K562 (cell line): ENCODE results near the gene NRG3. TPM values are rescaled to one million over a fixed set of nuclear protein-coding genes. Genes with fewer than 3 reads are reported as not detected.

Source experiments
- ATAC-seq: fragments of 200-7000 bp; cut with Tn5 transposase; 3 replicates; pipeline ENCODE4 v1.9.1; 2020; ENCODE audit warnings: moderate library complexity
- BruUV-seq: library from RNA; stranded (reverse); fragments of 400-500 nt; replicated peaks from 2 replicates; lab custom pipeline; 2021; lab: Mats Ljungman, UMichigan
- CTCF ChIA-PET: fragments of 300-600 bp; formaldehyde crosslinking; extraction: SDS; loops from one replicate; lab custom pipeline; 2021; ENCODE audit warnings: low intra/inter-chr PET ratio; lab: Yijun Ruan, JAX
- POLR2A ChIA-PET: fragments of 300-600, 350-650 bp; sonication (Branson Sonifier 250); formaldehyde crosslinking; extraction: SDS; loops from one replicate; lab custom pipeline; 2021; ENCODE audit warnings: antibody characterized with exemption, inconsistent platforms; lab: Yijun Ruan, JAX
- DNase-seq, 4 experiments: peaks; one replicate each; pipeline versions ENCODE4 v3.0.0 to v3.0.0-alpha.2; 2011 to 2018; ENCODE audit warnings: low spot score in 3 of 4, mixed read lengths in 3 of 4; ENCODE audit errors: extremely low read depth in 1 of 4
- FAIRE-seq: peaks from 2 replicates; lab custom pipeline; 2011; peaks lifted over from hg19 to GRCh38; lab: Jason Lieb, UNC
- H2AFZ ChIP-seq: 2 replicates; pipeline ENCODE4 v1.6.0; 2011; ENCODE audit warnings: low read depth, low read length, control low read depth, inconsistent platforms
- H3K27ac ChIP-seq: fragments of 200-600 bp; 3 replicates; pipeline ENCODE4 v1.8.0; 2011; ENCODE audit warnings: low read depth, mild to moderate bottlenecking, control low read depth, inconsistent platforms, low read length, moderate library complexity, mixed read lengths; ENCODE audit errors: extremely low read depth
- H3K27me3 ChIP-seq, 2 experiments: fragments of 300-600 bp in 1 of 2; 2 replicates in 1 of 2; 3 replicates in 1 of 2; pipeline versions ENCODE4 v1.6.0 to v1.8.0; 2011; ENCODE audit warnings: inconsistent platforms in 2 of 2, low read length in 2 of 2, mild to moderate bottlenecking in 1 of 2, mixed read lengths in 1 of 2, moderate library complexity in 1 of 2; ENCODE audit not compliant: control insufficient read depth in 2 of 2, insufficient read depth in 2 of 2
- H3K36me3 ChIP-seq: fragments of 300-600 bp; 3 replicates; pipeline ENCODE4 v1.8.0; 2011; ENCODE audit warnings: mild to moderate bottlenecking, low read length, inconsistent platforms; ENCODE audit not compliant: control insufficient read depth, insufficient read depth
- H3K4me1 ChIP-seq, 2 experiments: fragments of 200-600 bp in 1 of 2; replicated peaks in 1 of 2; 2 replicates in 1 of 2; 3 replicates in 1 of 2; pipeline versions ENCODE4 v1.5.1 to v1.8.0; 2011; ENCODE audit warnings: inconsistent platforms in 2 of 2, low read length in 2 of 2, mild to moderate bottlenecking in 1 of 2, mixed read lengths in 1 of 2, moderate library complexity in 1 of 2; ENCODE audit not compliant: control insufficient read depth in 2 of 2, insufficient read depth in 2 of 2
- H3K4me2 ChIP-seq: 2 replicates; pipeline ENCODE4 v1.6.1; 2011; ENCODE audit warnings: low read length, control low read depth, inconsistent platforms, mixed read lengths; ENCODE audit not compliant: insufficient read depth
- H3K4me3 ChIP-seq: fragments of 200-600 bp; sonication (generic), shearing (Covaris generic); 2 replicates; pipeline ENCODE4 v1.5.1; 2016; ENCODE audit warnings: control low read depth, inconsistent platforms
- H3K79me2 ChIP-seq: fragments of 200-600 bp; 3 replicates; pipeline ENCODE4 v1.8.0; 2011; ENCODE audit warnings: low read length, inconsistent platforms; ENCODE audit not compliant: control insufficient read depth, insufficient read depth
- H3K9ac ChIP-seq, 2 experiments: 2 replicates each; pipeline versions ENCODE4 v1.6.0 to v1.6.1; 2011; ENCODE audit warnings: low read depth in 2 of 2, low read length in 2 of 2, control low read depth in 1 of 2, inconsistent platforms in 1 of 2, mild to moderate bottlenecking in 1 of 2, mixed read lengths in 1 of 2; ENCODE audit not compliant: insufficient read depth in 1 of 2
- H3K9me1 ChIP-seq: one replicate; pipeline ENCODE4 v1.6.0; 2011; ENCODE audit warnings: inconsistent platforms, mild to moderate bottlenecking, low read length, moderate library complexity; ENCODE audit not compliant: control insufficient read depth, insufficient read depth
- H3K9me3 ChIP-seq: replicated peaks from 2 replicates; pipeline ENCODE4 v1.5.1; 2011; ENCODE audit warnings: low read depth, low read length, inconsistent platforms; ENCODE audit not compliant: control insufficient read depth, insufficient read depth
- H4K20me1 ChIP-seq: replicated peaks from 2 replicates; pipeline ENCODE4 v1.6.1; 2011; ENCODE audit warnings: low read length, inconsistent platforms, mixed read lengths; ENCODE audit not compliant: control insufficient read depth, insufficient read depth
- RBM22 ChIP-seq: fragments of 200-400 bp; formaldehyde crosslinking; IDR thresholded peaks from 2 replicates; pipeline ENCODE4 v1.6.1; 2018; ENCODE audit warnings: low read length, low read depth; ENCODE audit not compliant: poor library complexity, severe bottlenecking
- YBX1 ChIP-seq: fragments of 450-650 bp; IDR thresholded peaks from 2 replicates; pipeline ENCODE4 v1.7.1; 2016; ENCODE audit warnings: mild to moderate bottlenecking
- ZC3H4 ChIP-seq: sonication (generic); formaldehyde crosslinking; IDR thresholded peaks from 2 replicates; pipeline ENCODE4 v1.9.0; 2021; ENCODE audit warnings: missing genetic modification reagents, borderline replicate concordance
- ZEB2 ChIP-seq: fragments of 450-650 bp; IDR thresholded peaks from 2 replicates; pipeline ENCODE4 v1.6.1; 2016
- ZFP36 ChIP-seq: fragments of 150-350 bp; IDR thresholded peaks from 2 replicates; pipeline ENCODE4 v1.6.1; 2018; ENCODE audit warnings: low read length, low read depth; ENCODE audit not compliant: partially characterized antibody
- ZNF57 ChIP-seq: fragments of 450-650 bp; formaldehyde crosslinking; IDR thresholded peaks from 2 replicates; pipeline ENCODE4 v1.4.0; 2020; ENCODE audit warnings: mild to moderate bottlenecking, moderate library complexity
- WGBS: fragments of 100-300 bp; shearing (Covaris generic); methylation state at CpG from one replicate; pipeline ENCODE4 v1.1.6; 2016; ENCODE audit warnings: low coverage, mixed read lengths; ENCODE audit not compliant: insufficient coverage; ENCODE audit errors: missing lambda C conversion rate; 5-methylcytosine and 5-hydroxymethylcytosine counted together
- in situ Hi-C: fragments of 300-500 bp; cut with MboI; formaldehyde crosslinking; loops from 4 replicates; pipeline ENCODE4 v1.15.0; 2018; ENCODE audit warnings: inconsistent platforms, mixed read lengths
- intact Hi-C: fragments of 100-400 bp; cut with micrococcal nuclease; formaldehyde crosslinking; loops from 2 replicates; pipeline ENCODE4 v1.14.2; 2022
- polyA plus RNA-seq, 8 experiments: library from polyadenylated mRNA; depleted of rRNA in 4 of 8; stranded (reverse) in 5 of 8; unstranded in 3 of 8; fragments of >200 nt; fragmentation: Nextera tagmentation in 2 of 8; fragmentation: Illumina TruSeq in 1 of 8; extraction: Ambion mirVana in 2 of 8; extraction: Trizol in 1 of 8; gene quantifications; 2 replicates each; pipeline versions ENCODE4 v1.2.1 to v1.2.3, GENCODE V29; 2011 to 2014; ENCODE audit warnings: inconsistent platforms in 1 of 8, missing spikeins in 1 of 8
- total RNA-seq, 7 experiments: library from RNA; depleted of rRNA in 6 of 7; stranded (reverse); fragments of >200 nt in 6 of 7; fragmentation: Illumina TruSeq in 2 of 7; extraction: Trizol in 2 of 7; gene quantifications; 2 replicates each; pipeline versions ENCODE4 v1.2.1 to v1.2.3, GENCODE V29; 2011 to 2021; ENCODE audit warnings: low replicate concordance in 1 of 7
- TF ChIP-seq, protein P1 (sequence below): fragments of 250-450 bp; sonication (Bioruptor Pico); IDR thresholded peaks from 2 replicates; pipeline ENCODE4 v1.6.1; 2021; ENCODE audit warnings: mild to moderate bottlenecking

NRG3 gene
- total and polyA plus RNA-seq, 9 of the 15 experiments (the other 6 are each of a cell fraction or from before 2014, with no cell fraction given): not detected

DNA sequence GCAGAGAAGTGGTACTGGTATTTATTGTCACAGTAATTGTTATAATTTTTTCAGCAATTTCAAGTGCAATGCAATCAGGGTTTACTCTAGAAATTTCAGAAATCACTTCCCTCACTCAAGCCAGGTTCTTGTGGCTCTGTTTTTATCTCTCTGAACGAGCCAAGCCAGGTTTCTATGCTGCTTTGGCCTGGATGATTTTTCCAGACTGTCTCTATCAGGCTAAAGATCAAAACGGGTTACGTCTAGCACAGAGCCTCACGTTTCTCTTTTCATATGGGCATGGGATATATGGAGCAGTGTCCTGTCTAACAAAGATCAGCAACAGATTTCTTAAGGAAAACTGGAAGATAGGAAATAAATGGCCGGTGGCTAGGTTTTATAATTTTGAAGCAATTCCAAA, 1105.3 kb downstream of the NRG3 start:
- Histone ChIP-seq H3K9ac (no peak overlapping the region), H3K27me3 (no peaks in the 10 kb centered on the region), H3K27ac (no peak overlapping the region), H3K4me1 (no peaks in the 10 kb centered on the region), H3K4me2 (no peak overlapping the region), H4K20me1 (no peaks in the 10 kb centered on the region), H2AFZ (no peak overlapping the region), H3K9me3 (no peaks in the 10 kb centered on the region; the same call in 1 of the 2 replicates), H3K4me3 (no peak overlapping the region), H3K79me2 (no peaks in the 10 kb centered on the region), H3K36me3 (no peaks in the 10 kb centered on the region), H3K9me1 (no peaks in the 10 kb centered on the region)
- TF ChIP-seq ZEB2 (no peak), ZNF57 (no peak), ZC3H4 (CRISPR knock-in tag) (no peak), YBX1 (no peak), ZFP36 (no peak), RBM22 (no peak)
- TF ChIP-seq, protein P1, sequence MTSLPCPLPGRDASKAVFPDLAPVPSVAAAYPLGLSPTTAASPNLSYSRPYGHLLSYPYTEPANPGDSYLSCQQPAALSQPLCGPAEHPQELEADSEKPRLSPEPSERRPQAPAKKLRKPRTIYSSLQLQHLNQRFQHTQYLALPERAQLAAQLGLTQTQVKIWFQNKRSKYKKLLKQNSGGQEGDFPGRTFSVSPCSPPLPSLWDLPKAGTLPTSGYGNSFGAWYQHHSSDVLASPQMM (CRISPR knock-in tag): no peak
- in situ Hi-C loops (no loop called here), intact Hi-C loops (no loop called here)
- FAIRE-seq: no peak
- ATAC-seq: no peak
- no peak for DNase-seq
- CTCF ChIA-PET: no interaction called here
- no TSS peak for BruUV-seq
- WGBS: 0% methylated on average over 5 of the region's 5 CpGs
- POLR2A ChIA-PET: no interaction called here
